Spleen (tissue), 7 donors: Measurements from ENCODE around the gene DOCK2.

Source experiments
- CTCF ChIP-seq, 11 experiments: fragments of 200-600 bp in 7 of 11; fragments of 450-650 bp in 4 of 11; sonication (generic) in 4 of 11; IDR thresholded peaks in 8 of 11; conservative IDR thresholded peaks in 3 of 11; 1 replicate in 7 of 11; 2 replicates in 4 of 11; pipeline versions ENCODE4 v1.4.0 to v1.8.0; 2016 to 2021; ENCODE audit warnings: antibody characterized with exemption in 11 of 11, inconsistent platforms in 4 of 11, mild to moderate bottlenecking in 1 of 11
- POLR2A ChIP-seq, 3 donors: fragments of 450-650 bp; IDR thresholded peaks; one replicate each; pipeline ENCODE4 v1.5.1; 2017; ENCODE audit warnings: antibody characterized with exemption in 3 of 3, mild to moderate bottlenecking in 1 of 3
- POLR2AphosphoS5 ChIP-seq, 3 donors: sonication (generic); formaldehyde crosslinking; IDR thresholded peaks; one replicate each; pipeline ENCODE4 v1.5.1; 2017; ENCODE audit warnings: antibody characterized with exemption in 3 of 3
- donor health status: DM: no; HTN: no; CAD: no; lungs with moderate emphysema.
- donor health status: DM: no; HTN: no; CAD: no.
- donor health status: DM: no; HTN: no; CAD: no.

- TF ChIP-seq CTCF (IDR thresholded peaks at IDR 0.05 in 8 of 11, conservative IDR thresholded peaks at IDR 0.05 in 3 of 11) (no peak), POLR2A (IDR thresholded peaks at IDR 0.05) (no peak), POLR2AphosphoS5 (IDR thresholded peaks at IDR 0.05) (no peak)
Measured at GRCh38 chr5:169781420-169782345, 144.6 kb downstream of the DOCK2 start.
